Hippocampal formation (tissue), 2 donors: Measurements from ENCODE around the gene VAV1.
A peak's percentile ranks its signal among the peaks of the same experiment; 100 is the strongest.
"Not testable (repeated sequence)": the region's sequence is repeated elsewhere in the genome, so short reads cannot be mapped to it uniquely, and the experiment has no call there.

Experiments used
- DNase-seq, 2 donors: peaks; one replicate each; lab custom pipeline; 2025; lab: John Stamatoyannopoulos, UW

The VAV1 gene

GRCh38 chr19:6737873-6738786 lies 34.4 kb upstream of the VAV1 start:
- DNase-seq, result peak; percentile 64 to 74

- no peak for DNase-seq
Observed at GRCh38 chr19:6738787-6739389, 33.6 kb upstream of the VAV1 start.

- peak; percentile 65 to 70 for DNase-seq
Observed at GRCh38 chr19:6739390-6739882, 33.1 kb upstream of the VAV1 start, which contains the start of gene TRIP10. Gene TRIP10 (plus strand): TSS chr19:6739680. CDS start chr19:6739762, 82 bp downstream.

- no peak for DNase-seq
Observed at GRCh38 chr19:6739883-6740588, 32.5 kb upstream of the VAV1 start.

GRCh38 chr19:6740589-6741343 lies 31.7 kb upstream of the VAV1 start:
- no peak for DNase-seq

GRCh38 chr19:6743066-6743465 lies 29.4 kb upstream of the VAV1 start:
- DNase-seq, result no peak

- no peak for DNase-seq
Observed at GRCh38 chr19:6743714-6744380, 28.7 kb upstream of the VAV1 start.

- DNase-seq, result peak in 1 of 2 donors; percentile 45
Observed at GRCh38 chr19:6744381-6745301, 27.9 kb upstream of the VAV1 start.

- no peak for DNase-seq
Observed at GRCh38 chr19:6745965-6746364, 26.5 kb upstream of the VAV1 start.

GRCh38 chr19:6748543-6748942 lies 24.0 kb upstream of the VAV1 start:
- not testable (repeated sequence) for DNase-seq

GRCh38 chr19:6750062-6750461 lies 22.4 kb upstream of the VAV1 start:
- DNase-seq, result no peak

GRCh38 chr19:6751189-6751588 lies 21.3 kb upstream of the VAV1 start:
- DNase-seq, result no peak

- DNase-seq, result no peak
Observed at GRCh38 chr19:6752256-6753177, 20.0 kb upstream of the VAV1 start.

- no peak for DNase-seq
Observed at GRCh38 chr19:6753178-6754031, 19.1 kb upstream of the VAV1 start.

GRCh38 chr19:6754136-6754535 lies 18.4 kb upstream of the VAV1 start:
- no peak for DNase-seq

GRCh38 chr19:6754653-6755463 lies 17.6 kb upstream of the VAV1 start:
- no peak for DNase-seq

- no peak for DNase-seq
Observed at GRCh38 chr19:6760606-6761005, 11.9 kb upstream of the VAV1 start.
